Kidney epithelial cell (primary cell): ENCODE results near the gene TBC1D8B. TPM values are rescaled to one million over a fixed set of nuclear protein-coding genes. Genes with fewer than 3 reads are reported as not detected.

ENCODE experiments used
- DNase-seq: peaks from one replicate; pipeline ENCODE4 v3.0.0-alpha.2; 2010; ENCODE audit warnings: low read depth
- H3K27me3 ChIP-seq: 2 replicates; pipeline ENCODE4 v1.6.0; 2011; ENCODE audit warnings: low read length; ENCODE audit not compliant: control insufficient read depth, insufficient read depth
- H3K36me3 ChIP-seq: 2 replicates; pipeline ENCODE4 v1.5.1; 2011; ENCODE audit warnings: low read length; ENCODE audit not compliant: control insufficient read depth, insufficient read depth
- H3K4me3 ChIP-seq: 2 replicates; pipeline ENCODE4 v1.5.1; 2011; ENCODE audit warnings: low read depth, mild to moderate bottlenecking, control low read depth, low read length
- CTCF ChIP-seq: IDR thresholded peaks from 2 replicates; pipeline ENCODE4 v1.5.1; 2011; ENCODE audit warnings: mild to moderate bottlenecking, moderate library complexity, low read length, control low read depth, inconsistent platforms; ENCODE audit not compliant: insufficient read depth, poor library complexity, severe bottlenecking
- total RNA-seq: library from RNA; depleted of rRNA; stranded (reverse); fragments of >200 nt; gene quantifications from 2 replicates; pipeline ENCODE4 v1.2.3, GENCODE V29; 2015

The TBC1D8B gene
- total RNA-seq, 1 donor from 2014 or later = 1.3 TPM

DNA sequence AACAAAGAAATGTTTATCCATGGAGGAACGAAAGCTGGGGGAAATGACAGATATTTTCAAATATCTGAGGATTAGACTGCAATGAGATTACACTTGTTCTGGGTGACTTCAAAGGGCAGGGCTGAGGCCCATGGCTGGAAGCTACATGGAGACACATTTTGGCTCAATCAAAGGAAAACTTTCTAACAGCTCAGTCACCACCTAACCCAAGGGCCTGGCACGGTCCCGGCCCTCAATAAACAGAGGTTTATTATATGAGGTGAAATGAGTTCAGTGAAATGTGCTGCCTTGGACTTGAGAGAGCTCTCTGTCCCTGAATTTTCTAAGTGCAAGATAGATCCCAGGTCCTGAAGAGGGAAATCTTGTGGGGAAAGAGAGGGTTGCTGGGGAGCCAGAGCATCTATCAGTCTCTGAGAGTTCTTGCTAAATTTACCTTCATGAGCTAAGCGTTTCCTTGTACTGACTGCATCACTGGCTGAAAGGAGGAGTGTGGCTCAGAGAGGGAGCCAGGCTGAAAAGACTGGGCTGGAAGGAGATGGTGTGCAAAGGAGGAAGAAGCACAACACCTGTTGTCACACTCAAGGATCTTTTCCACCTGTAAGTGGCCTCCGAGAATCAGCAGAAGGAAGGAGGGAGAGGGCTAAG, 102.7 kb downstream of the TBC1D8B start:
- DNase-seq = no peak
- no peaks in the 10 kb centered on the region for H3K36me3 ChIP-seq
- H3K4me3 ChIP-seq = no peak overlapping the region
- peaks cover 2% of the 10 kb centered on the region for H3K27me3 ChIP-seq
- TF ChIP-seq CTCF = no peak

GRCh38 chrX:106906361-106906760, 103.9 kb downstream of the TBC1D8B start:
- H3K27me3 ChIP-seq = peaks cover 4% of the 10 kb centered on the region
- no peak for DNase-seq
- no peak overlapping the region for H3K4me3 ChIP-seq
- no peak for TF ChIP-seq CTCF
- H3K36me3 ChIP-seq = no peaks in the 10 kb centered on the region

- H3K36me3 ChIP-seq = no peaks in the 10 kb centered on the region
- TF ChIP-seq CTCF = no peak
- peaks cover 4% of the 10 kb centered on the region for H3K27me3 ChIP-seq
- H3K4me3 ChIP-seq = no peak overlapping the region
- DNase-seq = no peak
Observed at GRCh38 chrX:106912864-106913263, 110.4 kb downstream of the TBC1D8B start.

GRCh38 chrX:106917830-106918500, 115.5 kb downstream of the TBC1D8B start:
- H3K36me3 ChIP-seq = no peaks in the 10 kb centered on the region
- H3K27me3 ChIP-seq = no peaks in the 10 kb centered on the region
- peak; percentile 68 for DNase-seq
- H3K4me3 ChIP-seq = no peak overlapping the region
- no peak for TF ChIP-seq CTCF

GRCh38 chrX:106919932-106920452, 117.5 kb downstream of the TBC1D8B start, which contains the start of gene CLDN2:
CLDN2 (plus strand) TSS chrX:106920402; CDS start chrX:106928229, 7,827 bp downstream.
- Histone ChIP-seq H3K4me3 (no peak within 1 kb of the TSS), H3K27me3 (no peaks in the 10 kb centered on the region), H3K36me3 (no peaks in the 10 kb centered on the region)
- no peak for TF ChIP-seq CTCF
- DNase-seq = no peak
